ENCODE measurements around the gene HEPACAM2. TPM values are rescaled to one million over a fixed set of nuclear protein-coding genes. Genes with fewer than 3 reads are reported as not detected.

HEPACAM2 gene
- total RNA-seq, 1 donor from 2014 or later, result not detected

- Mint-ChIP-seq H3K36me3 (ENCODE audit: low read depth) (no peaks in the 10 kb centered on the region), H3K4me1 (no peaks in the 10 kb centered on the region), H3K4me3 (no peak overlapping the region), H3K27ac (ENCODE audit: unreplicated experiment) (no peak overlapping the region), H3K9me3 (no peaks in the 10 kb centered on the region), H3K27me3 (ENCODE audit: low read depth) (peaks cover 32% of the 10 kb centered on the region)
- no peak for DNase-seq (ENCODE audit: low read depth, low spot score)
- TF ChIP-seq CTCF (conservative IDR thresholded peaks at IDR 0.05), result no peak
These were observed 6.4 kb downstream of the HEPACAM2 start for GRCh38 chr7:93219868-93220267.

- H3K36me3 Mint-ChIP-seq (ENCODE audit: low read depth), result no peaks in the 10 kb centered on the region
- H3K4me1 Mint-ChIP-seq, result no peaks in the 10 kb centered on the region
- H3K4me3 Mint-ChIP-seq, result no peak overlapping the region
- DNase-seq (ENCODE audit: low read depth, low spot score), result no peak
- TF ChIP-seq CTCF (conservative IDR thresholded peaks at IDR 0.05), result no peak
- H3K27ac Mint-ChIP-seq (ENCODE audit: unreplicated experiment), result no peak overlapping the region
- no peaks in the 10 kb centered on the region for H3K9me3 Mint-ChIP-seq
- H3K27me3 Mint-ChIP-seq (ENCODE audit: low read depth), result peaks cover 33% of the 10 kb centered on the region
These were observed 7.1 kb downstream of the HEPACAM2 start for GRCh38 chr7:93218997-93219827.

- Mint-ChIP-seq H3K27ac (ENCODE audit: unreplicated experiment) (no peak overlapping the region), H3K27me3 (ENCODE audit: low read depth) (peaks cover 83% of the 10 kb centered on the region), H3K4me3 (no peak overlapping the region), H3K4me1 (no peaks in the 10 kb centered on the region), H3K9me3 (no peaks in the 10 kb centered on the region), H3K36me3 (ENCODE audit: low read depth) (no peaks in the 10 kb centered on the region)
- no peak for DNase-seq (ENCODE audit: low read depth, low spot score)
- no peak for TF ChIP-seq CTCF (conservative IDR thresholded peaks at IDR 0.05)
These were observed 13.4 kb downstream of the HEPACAM2 start for GRCh38 chr7:93212881-93213280.

- H3K4me1 Mint-ChIP-seq, result no peaks in the 10 kb centered on the region
- DNase-seq (ENCODE audit: low read depth, low spot score), result no peak
- H3K36me3 Mint-ChIP-seq (ENCODE audit: low read depth), result no peaks in the 10 kb centered on the region
- H3K4me3 Mint-ChIP-seq, result no peak overlapping the region
- H3K27me3 Mint-ChIP-seq (ENCODE audit: low read depth), result peaks cover 91% of the 10 kb centered on the region
- H3K27ac Mint-ChIP-seq (ENCODE audit: unreplicated experiment), result no peak overlapping the region
- TF ChIP-seq CTCF (conservative IDR thresholded peaks at IDR 0.05), result no peak
- no peaks in the 10 kb centered on the region for H3K9me3 Mint-ChIP-seq
These were observed 14.9 kb downstream of the HEPACAM2 start for GRCh38 chr7:93211228-93211818.

- no peaks in the 10 kb centered on the region for H3K4me1 Mint-ChIP-seq
- H3K27ac Mint-ChIP-seq (ENCODE audit: unreplicated experiment), result no peak overlapping the region
- no peak overlapping the region for H3K4me3 Mint-ChIP-seq
- no peaks in the 10 kb centered on the region for H3K9me3 Mint-ChIP-seq
- no peak for DNase-seq (ENCODE audit: low read depth, low spot score)
- no peaks in the 10 kb centered on the region for H3K36me3 Mint-ChIP-seq (ENCODE audit: low read depth)
- no peak for TF ChIP-seq CTCF (conservative IDR thresholded peaks at IDR 0.05)
- peaks cover 88% of the 10 kb centered on the region for H3K27me3 Mint-ChIP-seq (ENCODE audit: low read depth)
These were observed 21.2 kb downstream of the HEPACAM2 start for GRCh38 chr7:93205046-93205445.

Data from neural crest cell (in vitro differentiated cells).